AG09309 (cell line): Measurements from ENCODE around the gene TPPP3.

Experiments used
- DNase-seq: peaks from one replicate; pipeline ENCODE4 v3.0.0-alpha.2; 2010; ENCODE audit warnings: low read depth
- H3K4me3 ChIP-seq: 2 replicates; pipeline ENCODE4 v1.5.1; 2011; ENCODE audit warnings: mild to moderate bottlenecking, low read depth, low read length, moderate library complexity; ENCODE audit not compliant: control insufficient read depth
- CTCF ChIP-seq: IDR thresholded peaks from 2 replicates; pipeline ENCODE4 v1.5.1; 2011; ENCODE audit warnings: mild to moderate bottlenecking, low read depth, low read length, inconsistent platforms; ENCODE audit not compliant: insufficient read depth, control insufficient read depth; ENCODE audit errors: missing control alignments

Gene TPPP3

GRCh38 chr16:67390816-67391423, 2.4 kb downstream of the TPPP3 start:
- no peak for DNase-seq
- H3K4me3 ChIP-seq = no peak overlapping the region
- TF ChIP-seq CTCF = no peak

GRCh38 chr16:67389911-67390815, 3.1 kb downstream of the TPPP3 start:
- TF ChIP-seq CTCF = no peak
- no peak for DNase-seq

GRCh38 chr16:67388591-67388990, 4.7 kb downstream of the TPPP3 start:
- H3K4me3 ChIP-seq = no peak overlapping the region
- DNase-seq = no peak
- no peak for TF ChIP-seq CTCF

More at GRCh38 chr16:67389911-67390815, 3.1 kb downstream of the TPPP3 start:
- H3K4me3 ChIP-seq = no peak overlapping the region

- no peak overlapping the region for H3K4me3 ChIP-seq
- DNase-seq = no peak
- TF ChIP-seq CTCF = no peak
Observed at GRCh38 chr16:67388191-67388590, 5.1 kb downstream of the TPPP3 start.

- DNase-seq = no peak
- TF ChIP-seq CTCF = no peak
- H3K4me3 ChIP-seq = no peak overlapping the region
Observed at GRCh38 chr16:67387479-67388079, 5.7 kb downstream of the TPPP3 start.

GRCh38 chr16:67386861-67387455, 6.3 kb downstream of the TPPP3 start:
- TF ChIP-seq CTCF = no peak
- no peak for DNase-seq
- no peak overlapping the region for H3K4me3 ChIP-seq
